HepG2 (cell line): Measurements from ENCODE around the gene SPNS1. TPM values are rescaled to one million over a fixed set of nuclear protein-coding genes. Genes with fewer than 3 reads are reported as not detected.

Experiments used
- ATAC-seq: fragments of 200-7000 bp; cut with Tn5 transposase; 3 replicates; pipeline ENCODE4 v1.9.1; 2020; ENCODE audit warnings: mild to moderate bottlenecking, moderate library complexity
- BruUV-seq: library from RNA; stranded (reverse); fragments of 400-500 nt; replicated peaks from 2 replicates; lab custom pipeline; 2021; lab: Mats Ljungman, UMichigan
- CTCF ChIA-PET: fragments of 300-600 bp; formaldehyde crosslinking; extraction: SDS; loops from one replicate; lab custom pipeline; 2021; ENCODE audit warnings: low total read pairs, inconsistent platforms, low intra/inter-chr PET ratio; lab: Yijun Ruan, JAX
- POLR2A ChIA-PET: fragments of 350-600 bp; sonication (Branson Sonifier 250); formaldehyde crosslinking; loops from one replicate; lab custom pipeline; 2020; ENCODE audit warnings: antibody characterized with exemption, inconsistent platforms; lab: Yijun Ruan, JAX
- DNase-seq: peaks from one replicate; pipeline ENCODE4 v3.0.0-alpha.2; 2015; ENCODE audit warnings: low spot score
- FAIRE-seq: peaks from 3 replicates; lab custom pipeline; 2011; peaks lifted over from hg19 to GRCh38; lab: Jason Lieb, UNC
- H2AFZ ChIP-seq: one replicate; pipeline ENCODE4 v1.6.1; 2011; ENCODE audit warnings: low read length, inconsistent platforms
- H3K27ac ChIP-seq: fragments of 300-600 bp; 3 replicates; pipeline ENCODE4 v1.8.0; 2011; ENCODE audit warnings: mixed run types, mild to moderate bottlenecking, mixed read lengths, low read length, inconsistent platforms; ENCODE audit not compliant: insufficient read depth; ENCODE audit errors: extremely low read length
- H3K27me3 ChIP-seq, 2 experiments: fragments of 200-600 bp in 1 of 2; 2 replicates in 1 of 2; 3 replicates in 1 of 2; pipeline versions ENCODE4 v1.6.0 to v1.8.0; 2011; ENCODE audit warnings: low read length in 2 of 2, mild to moderate bottlenecking in 2 of 2, moderate library complexity in 2 of 2, inconsistent platforms in 1 of 2; ENCODE audit not compliant: insufficient read depth in 2 of 2, control insufficient read depth in 1 of 2
- H3K36me3 ChIP-seq, 2 experiments: fragments of 200-600 bp in 1 of 2; replicated peaks in 1 of 2; 2 replicates in 1 of 2; 3 replicates in 1 of 2; pipeline versions ENCODE4 v1.5.1 to v1.8.0; 2011; ENCODE audit warnings: low read length in 2 of 2, inconsistent platforms in 1 of 2; ENCODE audit not compliant: insufficient read depth in 2 of 2, control insufficient read depth in 1 of 2
- H3K4me1 ChIP-seq: 2 replicates; pipeline ENCODE4 v1.5.1; 2012; ENCODE audit warnings: low read length, inconsistent platforms; ENCODE audit not compliant: insufficient read depth
- H3K4me2 ChIP-seq: 2 replicates; pipeline ENCODE4 v1.6.0; 2011; ENCODE audit warnings: low read depth, low read length, inconsistent platforms
- H3K4me3 ChIP-seq, 3 experiments: fragments of 200-600 bp in 1 of 3; sonication (generic), shearing (Covaris generic) in 1 of 3; replicated peaks in 1 of 3; 2 replicates each; pipeline ENCODE4 v1.5.1; 2011 to 2016; ENCODE audit warnings: low read length in 3 of 3, inconsistent platforms in 2 of 3, low read depth in 2 of 3, mild to moderate bottlenecking in 2 of 3, control low read depth in 1 of 3, mixed read lengths in 1 of 3; ENCODE audit not compliant: insufficient read depth in 1 of 3
- H3K79me2 ChIP-seq: one replicate; pipeline ENCODE4 v1.6.1; 2011; ENCODE audit warnings: low read length, inconsistent platforms; ENCODE audit not compliant: insufficient read depth
- H3K9ac ChIP-seq: 2 replicates; pipeline ENCODE4 v1.6.0; 2011; ENCODE audit warnings: mild to moderate bottlenecking, low read depth, low read length, inconsistent platforms; ENCODE audit not compliant: insufficient read depth
- H3K9me3 ChIP-seq: 2 replicates; pipeline ENCODE4 v1.5.1; 2012; ENCODE audit warnings: mild to moderate bottlenecking, low read length
- H4K20me1 ChIP-seq: 2 replicates; pipeline ENCODE4 v1.6.0; 2011; ENCODE audit warnings: inconsistent platforms, mild to moderate bottlenecking, low read length, moderate library complexity; ENCODE audit not compliant: insufficient read depth
- STAT6 ChIP-seq: sonication (generic); formaldehyde crosslinking; IDR thresholded peaks from 2 replicates; pipeline ENCODE4 v1.4.0; 2020; ENCODE audit warnings: missing genetic modification reagents, mild to moderate bottlenecking, borderline replicate concordance
- ZFP36 ChIP-seq: fragments of 150-350 bp; IDR thresholded peaks from 2 replicates; pipeline ENCODE4 v1.6.1; 2018; ENCODE audit warnings: borderline replicate concordance, low read length, low read depth; ENCODE audit not compliant: partially characterized antibody
- ZNF207 ChIP-seq: fragments of 450-650 bp; IDR thresholded peaks from 2 replicates; pipeline ENCODE4 v1.6.1; 2016; ENCODE audit warnings: antibody characterized with exemption, borderline replicate concordance
- ZNF225 ChIP-seq: sonication (generic); formaldehyde crosslinking; IDR thresholded peaks from 2 replicates; pipeline ENCODE4 v1.4.0; 2020; ENCODE audit warnings: mild to moderate bottlenecking, missing genetic modification reagents
- ZNF512B ChIP-seq: sonication (generic); formaldehyde crosslinking; IDR thresholded peaks from 2 replicates; pipeline ENCODE4 v1.5.1; 2020; ENCODE audit warnings: missing genetic modification reagents, mild to moderate bottlenecking, borderline replicate concordance
- ZNF670 ChIP-seq: sonication (generic); formaldehyde crosslinking; IDR thresholded peaks from 2 replicates; pipeline ENCODE4 v1.8.0; 2022; ENCODE audit warnings: mild to moderate bottlenecking, missing genetic modification reagents, borderline replicate concordance
- ZNF768 ChIP-seq: sonication (generic); formaldehyde crosslinking; IDR thresholded peaks from 2 replicates; pipeline ENCODE4 v1.4.0; 2020; ENCODE audit warnings: missing genetic modification reagents
- ZSCAN30 ChIP-seq: sonication (generic); formaldehyde crosslinking; IDR thresholded peaks from 2 replicates; pipeline ENCODE4 v1.5.0; 2020; ENCODE audit warnings: mild to moderate bottlenecking, missing genetic modification reagents
- ZSCAN5A ChIP-seq: sonication (generic); formaldehyde crosslinking; IDR thresholded peaks from 2 replicates; pipeline ENCODE4 v1.8.0; 2022; ENCODE audit warnings: mild to moderate bottlenecking, missing genetic modification reagents, borderline replicate concordance
- WGBS: methylation state at CpG from one replicate; pipeline ENCODE4 v1.1.6; 2017; ENCODE audit warnings: low lambda C conversion rate; 5-methylcytosine and 5-hydroxymethylcytosine counted together
- in situ Hi-C: cut with HindIII; loops from 2 replicates; pipeline ENCODE4 v1.10.0; 2017; ENCODE audit warnings: low pct_unique_long_range_greater_than_20kb; ENCODE audit not compliant: extremely low pct_ligation_motif_present
- intact Hi-C: fragments of 100-400 bp; cut with micrococcal nuclease; formaldehyde crosslinking; loops from one replicate; pipeline ENCODE4 v1.10.0; 2022; ENCODE audit not compliant: unreplicated experiment
- polyA plus RNA-seq, 8 experiments: library from polyadenylated mRNA; depleted of rRNA in 3 of 8; stranded (reverse) in 7 of 8; unstranded in 1 of 8; fragments of >200 nt; fragmentation: Illumina TruSeq in 4 of 8; extraction: Trizol in 4 of 8; gene quantifications; 2 replicates each; pipeline versions ENCODE4 v1.2.1 to v1.2.3, GENCODE V29; 2011 to 2016; ENCODE audit warnings: low read depth in 4 of 8, missing spikeins in 1 of 8, mixed read lengths in 1 of 8; ENCODE audit not compliant: insufficient read depth in 1 of 8
- total RNA-seq, 5 experiments: library from RNA; depleted of rRNA; stranded (reverse); fragments of >200 nt; fragmentation: Illumina TruSeq; extraction: Trizol; gene quantifications; 2 replicates each; pipeline ENCODE4 v1.2.3, GENCODE V29; 2016; ENCODE audit warnings: low read depth in 1 of 5
- TF ChIP-seq, protein P1 (sequence below): sonication (generic); formaldehyde crosslinking; IDR thresholded peaks from 2 replicates; pipeline ENCODE4 v1.4.0; 2020; ENCODE audit warnings: missing genetic modification reagents

SPNS1 gene
- total and polyA plus RNA-seq, 2 of the 13 experiments (the other 11 are each of a cell fraction or from before 2014, with no cell fraction given): 25.6 to 38.8 TPM

DNA sequence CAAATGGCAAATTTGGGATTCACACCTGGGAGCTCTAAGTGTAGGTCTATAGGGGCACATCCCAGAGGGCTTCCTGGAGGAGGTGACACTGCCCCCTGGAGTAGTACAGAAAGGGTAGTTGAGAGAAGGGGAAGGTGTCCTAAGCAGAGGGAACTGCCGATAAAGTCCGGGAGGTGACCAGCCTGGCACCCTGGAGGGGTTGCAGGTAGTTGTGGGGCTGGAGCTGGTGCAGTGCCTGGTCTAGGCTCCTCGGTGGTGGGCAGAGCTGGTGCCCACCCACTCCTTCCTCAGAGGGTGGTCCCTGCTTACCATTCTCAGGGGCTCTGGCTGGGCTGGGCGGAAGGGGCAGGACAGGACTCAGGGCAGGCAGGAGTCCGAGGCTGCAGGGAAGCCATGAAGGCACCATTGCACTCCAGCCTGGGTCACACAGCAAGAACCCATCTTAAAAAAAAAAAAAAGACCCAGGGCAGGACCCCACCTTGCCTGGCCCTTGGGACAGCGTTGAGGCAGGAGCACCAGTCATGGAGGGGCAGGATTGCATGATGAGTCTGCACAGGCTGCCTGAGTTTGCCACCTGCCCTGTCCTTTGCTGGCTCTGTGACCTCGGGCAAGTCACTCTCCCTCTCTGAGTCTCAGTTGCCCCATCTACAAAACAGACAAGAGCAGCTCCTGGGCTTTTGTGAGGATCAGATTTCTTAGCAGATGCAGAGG is 54.0 kb downstream of the SPNS1 start:
- H3K27ac ChIP-seq: no peak overlapping the region
- no peaks in the 10 kb centered on the region for H4K20me1 ChIP-seq
- no peaks in the 10 kb centered on the region for H3K4me1 ChIP-seq
- ChIA-PET CTCF (no interaction called here), POLR2A (no interaction called here)
- H3K9ac ChIP-seq: no peak overlapping the region
- FAIRE-seq: no peak
- no peak for DNase-seq
- 7% methylated on average over 6 of the region's 7 CpGs for WGBS
- TF ChIP-seq, protein P1, sequence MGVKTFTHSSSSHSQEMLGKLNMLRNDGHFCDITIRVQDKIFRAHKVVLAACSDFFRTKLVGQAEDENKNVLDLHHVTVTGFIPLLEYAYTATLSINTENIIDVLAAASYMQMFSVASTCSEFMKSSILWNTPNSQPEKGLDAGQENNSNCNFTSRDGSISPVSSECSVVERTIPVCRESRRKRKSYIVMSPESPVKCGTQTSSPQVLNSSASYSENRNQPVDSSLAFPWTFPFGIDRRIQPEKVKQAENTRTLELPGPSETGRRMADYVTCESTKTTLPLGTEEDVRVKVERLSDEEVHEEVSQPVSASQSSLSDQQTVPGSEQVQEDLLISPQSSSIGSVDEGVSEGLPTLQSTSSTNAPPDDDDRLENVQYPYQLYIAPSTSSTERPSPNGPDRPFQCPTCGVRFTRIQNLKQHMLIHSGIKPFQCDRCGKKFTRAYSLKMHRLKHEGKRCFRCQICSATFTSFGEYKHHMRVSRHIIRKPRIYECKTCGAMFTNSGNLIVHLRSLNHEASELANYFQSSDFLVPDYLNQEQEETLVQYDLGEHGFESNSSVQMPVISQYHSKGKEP (CRISPR knock-in tag): no peak
- TF ChIP-seq ZNF768 (CRISPR knock-in tag) (peak; percentile 93), ZFP36 (peak; percentile 33), ZNF670 (CRISPR knock-in tag) (no peak), ZSCAN5A (CRISPR knock-in tag) (no peak), ZNF512B (CRISPR knock-in tag) (no peak), STAT6 (CRISPR knock-in tag) (no peak), ZNF207 (no peak), ZNF225 (CRISPR knock-in tag) (no peak), ZSCAN30 (CRISPR knock-in tag) (no peak)
- H3K27me3 ChIP-seq: peaks cover 7 to 34% of the 10 kb centered on the region in 2 experiments
- no peak overlapping the region for H2AFZ ChIP-seq
- no TSS peak for BruUV-seq
- in situ Hi-C loops: no loop called here
- H3K4me2 ChIP-seq: no peak overlapping the region
- no peaks in the 10 kb centered on the region for H3K79me2 ChIP-seq
- no peaks in the 10 kb centered on the region for H3K36me3 ChIP-seq
- no peaks in the 10 kb centered on the region for H3K9me3 ChIP-seq
- H3K4me3 ChIP-seq: no peak overlapping the region
- intact Hi-C loops: no loop called here
- ATAC-seq: no peak
